WTC11 (cell line): ENCODE results near the gene RGS6. TPM values are rescaled to one million over a fixed set of nuclear protein-coding genes. Genes with fewer than 3 reads are reported as not detected.
A peak's percentile ranks its signal among the peaks of the same experiment; 100 is the strongest.

ENCODE experiments used
- ATAC-seq: fragments of 200-7000 bp; cut with Tn5 transposase; 2 replicates; pipeline ENCODE4 v1.10.0; 2021; ENCODE audit warnings: mild to moderate bottlenecking, moderate library complexity
- CTCF ChIA-PET: fragments of 300-600 bp; sonication (Branson Sonifier 250); formaldehyde crosslinking; loops from one replicate; lab custom pipeline; 2021; ENCODE audit warnings: antibody characterized with exemption; lab: Charles Lee
- POLR2A ChIA-PET: fragments of 350-600 bp; sonication (Branson Sonifier 250); formaldehyde crosslinking; loops from one replicate; lab custom pipeline; 2021; ENCODE audit warnings: antibody characterized with exemption; lab: Charles Lee
- DNase-seq: peaks from one replicate; pipeline ENCODE4 v3.0.0; 2021; ENCODE audit warnings: low spot score
- H3K27ac Mint-ChIP-seq: 2 replicates; pipeline ENCODE4 v1.8.0; 2021; ENCODE audit warnings: mixed read lengths
- H3K27me3 Mint-ChIP-seq: 2 replicates; pipeline ENCODE4 v1.8.0; 2021; ENCODE audit warnings: low read depth, mild to moderate bottlenecking, moderate library complexity, mixed read lengths
- H3K36me3 Mint-ChIP-seq: 2 replicates; pipeline ENCODE4 v1.8.0; 2021; ENCODE audit warnings: mixed read lengths
- H3K4me1 Mint-ChIP-seq: 2 replicates; pipeline ENCODE4 v1.8.0; 2022; ENCODE audit warnings: mixed read lengths
- H3K4me3 Mint-ChIP-seq: 2 replicates; pipeline ENCODE4 v1.8.0; 2021; ENCODE audit warnings: mild to moderate bottlenecking, moderate library complexity, mixed read lengths
- H3K9me3 Mint-ChIP-seq: 2 replicates; pipeline ENCODE4 v1.8.0; 2021; ENCODE audit warnings: mixed read lengths
- ATF1 ChIP-seq: sonication (generic); formaldehyde crosslinking; IDR thresholded peaks from 2 replicates; pipeline ENCODE4 v1.8.1; 2023; ENCODE audit warnings: mild to moderate bottlenecking, moderate library complexity, missing genetic modification reagents
- CREB1 ChIP-seq: sonication (generic); formaldehyde crosslinking; IDR thresholded peaks from 2 replicates; pipeline ENCODE4 v1.8.0; 2023; ENCODE audit warnings: mild to moderate bottlenecking, missing genetic modification reagents
- EMX1 ChIP-seq: fragments of 250-450 bp; sonication (Bioruptor Pico); IDR thresholded peaks from 2 replicates; pipeline ENCODE4 v1.8.0; 2021; ENCODE audit warnings: mild to moderate bottlenecking
- ESRRA ChIP-seq: sonication (generic); formaldehyde crosslinking; IDR thresholded peaks from 2 replicates; pipeline ENCODE4 v1.8.1; 2022; ENCODE audit warnings: mild to moderate bottlenecking, missing genetic modification reagents, borderline replicate concordance
- HMGA2 ChIP-seq: fragments of 250-450 bp; sonication (Bioruptor Pico); IDR thresholded peaks from 2 replicates; pipeline ENCODE4 v1.4.0; 2021; ENCODE audit warnings: mild to moderate bottlenecking, moderate library complexity
- JUN ChIP-seq: sonication (generic); formaldehyde crosslinking; IDR thresholded peaks from 2 replicates; pipeline ENCODE4 v1.8.0; 2023; ENCODE audit warnings: mild to moderate bottlenecking, missing genetic modification reagents
- NFATC4 ChIP-seq: fragments of 250-450 bp; sonication (Bioruptor Pico); IDR thresholded peaks from 2 replicates; pipeline ENCODE4 v1.9.0; 2021; ENCODE audit warnings: mild to moderate bottlenecking
- NR1H2 ChIP-seq: sonication (generic); formaldehyde crosslinking; IDR thresholded peaks from 2 replicates; pipeline ENCODE4 v1.9.0; 2021; ENCODE audit warnings: mild to moderate bottlenecking, moderate library complexity, missing genetic modification reagents
- NR3C1 ChIP-seq: sonication (generic); formaldehyde crosslinking; conservative IDR thresholded peaks from 2 replicates; pipeline ENCODE4 v1.8.1; 2023; ENCODE audit warnings: low read depth, mild to moderate bottlenecking, missing genetic modification reagents
- OVOL2 ChIP-seq: fragments of 250-450 bp; sonication (Bioruptor Pico); IDR thresholded peaks from 2 replicates; pipeline ENCODE4 v1.9.0; 2021; ENCODE audit warnings: mild to moderate bottlenecking, borderline replicate concordance
- RELA ChIP-seq: sonication (generic); formaldehyde crosslinking; IDR thresholded peaks from 2 replicates; pipeline ENCODE4 v1.8.1; 2022; ENCODE audit warnings: missing genetic modification reagents, mild to moderate bottlenecking, borderline replicate concordance
- SMAD4 ChIP-seq: sonication (generic); formaldehyde crosslinking; IDR thresholded peaks from 2 replicates; pipeline ENCODE4 v1.8.0; 2022; ENCODE audit warnings: mild to moderate bottlenecking, missing genetic modification reagents
- TCF7 ChIP-seq: sonication (generic); formaldehyde crosslinking; IDR thresholded peaks from 2 replicates; pipeline ENCODE4 v1.8.0; 2022; ENCODE audit warnings: mild to moderate bottlenecking, low read depth, missing genetic modification reagents, moderate library complexity
- ZNF138 ChIP-seq: sonication (generic); formaldehyde crosslinking; conservative IDR thresholded peaks from 2 replicates; pipeline ENCODE4 v1.8.1; 2022; ENCODE audit warnings: mild to moderate bottlenecking, moderate library complexity, missing genetic modification reagents
- ZNF263 ChIP-seq: sonication (generic); formaldehyde crosslinking; IDR thresholded peaks from 2 replicates; pipeline ENCODE4 v1.8.1; 2022; ENCODE audit warnings: low read depth, mild to moderate bottlenecking, moderate library complexity, missing genetic modification reagents
- ZNF317 ChIP-seq: sonication (generic); formaldehyde crosslinking; IDR thresholded peaks from 2 replicates; pipeline ENCODE4 v1.8.1; 2023; ENCODE audit warnings: low read depth, mild to moderate bottlenecking, moderate library complexity, missing genetic modification reagents, borderline replicate concordance
- ZNF396 ChIP-seq: fragments of 250-450 bp; sonication (Bioruptor Pico); IDR thresholded peaks from 2 replicates; pipeline ENCODE4 v1.8.0; 2021; ENCODE audit warnings: mild to moderate bottlenecking, moderate library complexity, borderline replicate concordance
- total RNA-seq: library from RNA; stranded (reverse); gene quantifications from 3 replicates; pipeline ENCODE4 v1.2.3, GENCODE V29; 2021
- TF ChIP-seq, protein P1 (sequence below): sonication (generic); formaldehyde crosslinking; IDR thresholded peaks from 2 replicates; pipeline ENCODE4 v1.8.1; 2022; ENCODE audit warnings: missing genetic modification reagents, borderline replicate concordance
- TF ChIP-seq, protein P2 (sequence below): fragments of 200-600 bp; IDR thresholded peaks from 2 replicates; pipeline ENCODE4 v1.8.0; 2022; ENCODE audit warnings: antibody characterized with exemption
- TF ChIP-seq, protein P3 (sequence below): sonication (generic); formaldehyde crosslinking; IDR thresholded peaks from 2 replicates; pipeline ENCODE4 v1.8.0; 2022; ENCODE audit warnings: missing genetic modification reagents
- TF ChIP-seq, protein P4 (sequence below): sonication (generic); formaldehyde crosslinking; IDR thresholded peaks from 2 replicates; pipeline ENCODE4 v1.8.0; 2023; ENCODE audit warnings: mild to moderate bottlenecking, missing genetic modification reagents
- TF ChIP-seq, protein P5 (sequence below): sonication (generic); formaldehyde crosslinking; IDR thresholded peaks from 2 replicates; pipeline ENCODE4 v1.8.1; 2023; ENCODE audit warnings: mild to moderate bottlenecking, missing genetic modification reagents, moderate library complexity
- TF ChIP-seq, protein P6 (sequence below): sonication (generic); formaldehyde crosslinking; IDR thresholded peaks from 2 replicates; pipeline ENCODE4 v1.8.1; 2023; ENCODE audit warnings: mild to moderate bottlenecking, missing genetic modification reagents
- TF ChIP-seq, protein P7 (sequence below): sonication (generic); formaldehyde crosslinking; IDR thresholded peaks from 2 replicates; pipeline ENCODE4 v1.8.1; 2023; ENCODE audit warnings: mild to moderate bottlenecking, missing genetic modification reagents, moderate library complexity

The RGS6 gene
- total RNA-seq, 1 experiment from 2014 or later = 1.0 TPM

DNA sequence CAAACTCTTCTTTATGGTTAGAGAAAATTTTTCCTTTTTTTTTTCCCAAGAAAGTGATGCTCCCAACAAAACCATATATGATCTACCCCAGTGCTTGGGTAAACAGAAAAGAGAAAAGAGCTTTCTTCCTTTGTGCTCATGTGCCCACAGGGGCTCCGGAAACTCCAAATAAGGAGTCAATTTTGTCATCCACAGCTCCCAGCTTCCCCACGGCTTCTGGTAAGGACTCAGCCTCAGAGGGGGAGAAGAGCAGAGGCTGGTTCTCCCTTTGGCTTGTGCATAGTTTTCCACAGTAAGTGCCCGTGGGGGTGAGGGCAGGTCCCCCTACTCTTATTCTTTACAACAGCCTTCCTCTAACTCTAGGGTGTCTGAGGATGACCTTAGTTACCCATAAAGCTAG lies 13.3 kb upstream of the RGS6 start:
- H3K27ac Mint-ChIP-seq = no peak overlapping the region; the same call in 1 of the 2 replicates
- no peaks in the 10 kb centered on the region for H3K9me3 Mint-ChIP-seq
- TF ChIP-seq TCF7 (CRISPR knock-in tag) = no peak
- no peak for TF ChIP-seq NR3C1 (CRISPR knock-in tag)
- no peak for TF ChIP-seq HMGA2 (CRISPR knock-in tag)
- no peak for TF ChIP-seq ESRRA (CRISPR knock-in tag)
- TF ChIP-seq OVOL2 (CRISPR knock-in tag) = no peak
- TF ChIP-seq, protein P1, sequence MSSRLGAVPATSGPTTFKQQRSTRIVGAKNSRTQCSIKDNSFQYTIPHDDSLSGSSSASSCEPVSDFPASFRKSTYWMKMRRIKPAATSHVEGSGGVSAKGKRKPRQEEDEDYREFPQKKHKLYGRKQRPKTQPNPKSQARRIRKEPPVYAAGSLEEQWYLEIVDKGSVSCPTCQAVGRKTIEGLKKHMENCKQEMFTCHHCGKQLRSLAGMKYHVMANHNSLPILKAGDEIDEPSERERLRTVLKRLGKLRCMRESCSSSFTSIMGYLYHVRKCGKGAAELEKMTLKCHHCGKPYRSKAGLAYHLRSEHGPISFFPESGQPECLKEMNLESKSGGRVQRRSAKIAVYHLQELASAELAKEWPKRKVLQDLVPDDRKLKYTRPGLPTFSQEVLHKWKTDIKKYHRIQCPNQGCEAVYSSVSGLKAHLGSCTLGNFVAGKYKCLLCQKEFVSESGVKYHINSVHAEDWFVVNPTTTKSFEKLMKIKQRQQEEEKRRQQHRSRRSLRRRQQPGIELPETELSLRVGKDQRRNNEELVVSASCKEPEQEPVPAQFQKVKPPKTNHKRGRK = no peak
- TF ChIP-seq RELA = no peak
- TF ChIP-seq ZNF263 (CRISPR knock-in tag) = no peak
- TF ChIP-seq ATF1 (CRISPR knock-in tag) = no peak
- no peak for TF ChIP-seq NFATC4 (CRISPR knock-in tag)
- TF ChIP-seq EMX1 (CRISPR knock-in tag) = no peak
- TF ChIP-seq, protein P2, sequence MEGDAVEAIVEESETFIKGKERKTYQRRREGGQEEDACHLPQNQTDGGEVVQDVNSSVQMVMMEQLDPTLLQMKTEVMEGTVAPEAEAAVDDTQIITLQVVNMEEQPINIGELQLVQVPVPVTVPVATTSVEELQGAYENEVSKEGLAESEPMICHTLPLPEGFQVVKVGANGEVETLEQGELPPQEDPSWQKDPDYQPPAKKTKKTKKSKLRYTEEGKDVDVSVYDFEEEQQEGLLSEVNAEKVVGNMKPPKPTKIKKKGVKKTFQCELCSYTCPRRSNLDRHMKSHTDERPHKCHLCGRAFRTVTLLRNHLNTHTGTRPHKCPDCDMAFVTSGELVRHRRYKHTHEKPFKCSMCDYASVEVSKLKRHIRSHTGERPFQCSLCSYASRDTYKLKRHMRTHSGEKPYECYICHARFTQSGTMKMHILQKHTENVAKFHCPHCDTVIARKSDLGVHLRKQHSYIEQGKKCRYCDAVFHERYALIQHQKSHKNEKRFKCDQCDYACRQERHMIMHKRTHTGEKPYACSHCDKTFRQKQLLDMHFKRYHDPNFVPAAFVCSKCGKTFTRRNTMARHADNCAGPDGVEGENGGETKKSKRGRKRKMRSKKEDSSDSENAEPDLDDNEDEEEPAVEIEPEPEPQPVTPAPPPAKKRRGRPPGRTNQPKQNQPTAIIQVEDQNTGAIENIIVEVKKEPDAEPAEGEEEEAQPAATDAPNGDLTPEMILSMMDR = no peak
- TF ChIP-seq, protein P3, sequence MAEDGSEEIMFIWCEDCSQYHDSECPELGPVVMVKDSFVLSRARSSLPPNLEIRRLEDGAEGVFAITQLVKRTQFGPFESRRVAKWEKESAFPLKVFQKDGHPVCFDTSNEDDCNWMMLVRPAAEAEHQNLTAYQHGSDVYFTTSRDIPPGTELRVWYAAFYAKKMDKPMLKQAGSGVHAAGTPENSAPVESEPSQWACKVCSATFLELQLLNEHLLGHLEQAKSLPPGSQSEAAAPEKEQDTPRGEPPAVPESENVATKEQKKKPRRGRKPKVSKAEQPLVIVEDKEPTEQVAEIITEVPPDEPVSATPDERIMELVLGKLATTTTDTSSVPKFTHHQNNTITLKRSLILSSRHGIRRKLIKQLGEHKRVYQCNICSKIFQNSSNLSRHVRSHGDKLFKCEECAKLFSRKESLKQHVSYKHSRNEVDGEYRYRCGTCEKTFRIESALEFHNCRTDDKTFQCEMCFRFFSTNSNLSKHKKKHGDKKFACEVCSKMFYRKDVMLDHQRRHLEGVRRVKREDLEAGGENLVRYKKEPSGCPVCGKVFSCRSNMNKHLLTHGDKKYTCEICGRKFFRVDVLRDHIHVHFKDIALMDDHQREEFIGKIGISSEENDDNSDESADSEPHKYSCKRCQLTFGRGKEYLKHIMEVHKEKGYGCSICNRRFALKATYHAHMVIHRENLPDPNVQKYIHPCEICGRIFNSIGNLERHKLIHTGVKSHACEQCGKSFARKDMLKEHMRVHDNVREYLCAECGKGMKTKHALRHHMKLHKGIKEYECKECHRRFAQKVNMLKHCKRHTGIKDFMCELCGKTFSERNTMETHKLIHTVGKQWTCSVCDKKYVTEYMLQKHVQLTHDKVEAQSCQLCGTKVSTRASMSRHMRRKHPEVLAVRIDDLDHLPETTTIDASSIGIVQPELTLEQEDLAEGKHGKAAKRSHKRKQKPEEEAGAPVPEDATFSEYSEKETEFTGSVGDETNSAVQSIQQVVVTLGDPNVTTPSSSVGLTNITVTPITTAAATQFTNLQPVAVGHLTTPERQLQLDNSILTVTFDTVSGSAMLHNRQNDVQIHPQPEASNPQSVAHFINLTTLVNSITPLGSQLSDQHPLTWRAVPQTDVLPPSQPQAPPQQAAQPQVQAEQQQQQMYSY = no peak
- TF ChIP-seq JUN = no peak
- no peak for TF ChIP-seq ZNF317 (CRISPR knock-in tag)
- TF ChIP-seq, protein P4, sequence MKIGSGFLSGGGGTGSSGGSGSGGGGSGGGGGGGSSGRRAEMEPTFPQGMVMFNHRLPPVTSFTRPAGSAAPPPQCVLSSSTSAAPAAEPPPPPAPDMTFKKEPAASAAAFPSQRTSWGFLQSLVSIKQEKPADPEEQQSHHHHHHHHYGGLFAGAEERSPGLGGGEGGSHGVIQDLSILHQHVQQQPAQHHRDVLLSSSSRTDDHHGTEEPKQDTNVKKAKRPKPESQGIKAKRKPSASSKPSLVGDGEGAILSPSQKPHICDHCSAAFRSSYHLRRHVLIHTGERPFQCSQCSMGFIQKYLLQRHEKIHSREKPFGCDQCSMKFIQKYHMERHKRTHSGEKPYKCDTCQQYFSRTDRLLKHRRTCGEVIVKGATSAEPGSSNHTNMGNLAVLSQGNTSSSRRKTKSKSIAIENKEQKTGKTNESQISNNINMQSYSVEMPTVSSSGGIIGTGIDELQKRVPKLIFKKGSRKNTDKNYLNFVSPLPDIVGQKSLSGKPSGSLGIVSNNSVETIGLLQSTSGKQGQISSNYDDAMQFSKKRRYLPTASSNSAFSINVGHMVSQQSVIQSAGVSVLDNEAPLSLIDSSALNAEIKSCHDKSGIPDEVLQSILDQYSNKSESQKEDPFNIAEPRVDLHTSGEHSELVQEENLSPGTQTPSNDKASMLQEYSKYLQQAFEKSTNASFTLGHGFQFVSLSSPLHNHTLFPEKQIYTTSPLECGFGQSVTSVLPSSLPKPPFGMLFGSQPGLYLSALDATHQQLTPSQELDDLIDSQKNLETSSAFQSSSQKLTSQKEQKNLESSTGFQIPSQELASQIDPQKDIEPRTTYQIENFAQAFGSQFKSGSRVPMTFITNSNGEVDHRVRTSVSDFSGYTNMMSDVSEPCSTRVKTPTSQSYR (CRISPR knock-in tag) = no peak
- no peak for TF ChIP-seq ZNF396 (CRISPR knock-in tag)
- H3K27me3 Mint-ChIP-seq = no peaks in the 10 kb centered on the region
- CTCF ChIA-PET = interaction anchor here (0.9 to 2.1 kb wide), 4 partner anchors 13 to 259 kb away, joined by 3 to 8 read pairs (median 4); partner anchors contain the start of gene RGS6
- POLR2A ChIA-PET = interaction anchor here (0.7 kb wide), 2 partner anchors 14 to 24 kb away, joined by 3 read pairs; no protein-coding TSS in a partner anchor
- ATAC-seq (peak; percentile 98), DNase-seq (peak; percentile 36)
- no peaks in the 10 kb centered on the region; the same call in 1 of the 2 replicates for H3K36me3 Mint-ChIP-seq
- H3K4me1 Mint-ChIP-seq = peaks cover 8% of the 10 kb centered on the region
- H3K4me3 Mint-ChIP-seq = no peak overlapping the region

DNA sequence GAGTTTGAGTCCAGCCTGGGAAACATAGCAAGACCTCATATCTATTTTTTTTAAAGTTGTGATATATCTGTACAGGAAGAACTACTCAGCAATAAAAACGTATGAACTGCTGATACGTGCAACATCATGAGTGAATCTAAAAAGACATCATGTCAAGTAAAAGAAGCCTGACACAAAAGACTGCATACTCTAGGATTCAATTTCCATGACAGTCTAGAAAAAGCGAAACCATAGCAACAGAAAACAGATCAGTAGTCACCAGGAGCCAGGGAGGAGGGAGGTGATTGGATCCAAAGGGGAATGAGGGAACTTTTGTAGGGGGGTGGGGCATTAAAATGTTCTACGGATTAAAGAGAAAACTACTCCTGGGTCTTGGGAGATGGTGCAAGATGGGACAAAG lies 8.7 kb upstream of the RGS6 start:
- Mint-ChIP-seq H3K36me3 (no peaks in the 10 kb centered on the region), H3K4me3 (no peak overlapping the region), H3K4me1 (peaks cover 8% of the 10 kb centered on the region), H3K27me3 (no peaks in the 10 kb centered on the region), H3K9me3 (peaks cover 6% of the 10 kb centered on the region), H3K27ac (no peak overlapping the region)
- DNase-seq (no peak), ATAC-seq (no peak)
- CTCF ChIA-PET = no interaction called here
- POLR2A ChIA-PET = no interaction called here
- TF ChIP-seq, protein P5, sequence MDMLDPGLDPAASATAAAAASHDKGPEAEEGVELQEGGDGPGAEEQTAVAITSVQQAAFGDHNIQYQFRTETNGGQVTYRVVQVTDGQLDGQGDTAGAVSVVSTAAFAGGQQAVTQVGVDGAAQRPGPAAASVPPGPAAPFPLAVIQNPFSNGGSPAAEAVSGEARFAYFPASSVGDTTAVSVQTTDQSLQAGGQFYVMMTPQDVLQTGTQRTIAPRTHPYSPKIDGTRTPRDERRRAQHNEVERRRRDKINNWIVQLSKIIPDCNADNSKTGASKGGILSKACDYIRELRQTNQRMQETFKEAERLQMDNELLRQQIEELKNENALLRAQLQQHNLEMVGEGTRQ = no peak
- TF ChIP-seq CREB1 (CRISPR knock-in tag) (no peak), SMAD4 (CRISPR knock-in tag) (no peak), NR1H2 (CRISPR knock-in tag) (no peak), ZNF138 (no peak)
- TF ChIP-seq, protein P6, sequence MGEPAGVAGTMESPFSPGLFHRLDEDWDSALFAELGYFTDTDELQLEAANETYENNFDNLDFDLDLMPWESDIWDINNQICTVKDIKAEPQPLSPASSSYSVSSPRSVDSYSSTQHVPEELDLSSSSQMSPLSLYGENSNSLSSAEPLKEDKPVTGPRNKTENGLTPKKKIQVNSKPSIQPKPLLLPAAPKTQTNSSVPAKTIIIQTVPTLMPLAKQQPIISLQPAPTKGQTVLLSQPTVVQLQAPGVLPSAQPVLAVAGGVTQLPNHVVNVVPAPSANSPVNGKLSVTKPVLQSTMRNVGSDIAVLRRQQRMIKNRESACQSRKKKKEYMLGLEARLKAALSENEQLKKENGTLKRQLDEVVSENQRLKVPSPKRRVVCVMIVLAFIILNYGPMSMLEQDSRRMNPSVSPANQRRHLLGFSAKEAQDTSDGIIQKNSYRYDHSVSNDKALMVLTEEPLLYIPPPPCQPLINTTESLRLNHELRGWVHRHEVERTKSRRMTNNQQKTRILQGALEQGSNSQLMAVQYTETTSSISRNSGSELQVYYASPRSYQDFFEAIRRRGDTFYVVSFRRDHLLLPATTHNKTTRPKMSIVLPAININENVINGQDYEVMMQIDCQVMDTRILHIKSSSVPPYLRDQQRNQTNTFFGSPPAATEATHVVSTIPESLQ (CRISPR knock-in tag) = no peak
- TF ChIP-seq, protein P7, sequence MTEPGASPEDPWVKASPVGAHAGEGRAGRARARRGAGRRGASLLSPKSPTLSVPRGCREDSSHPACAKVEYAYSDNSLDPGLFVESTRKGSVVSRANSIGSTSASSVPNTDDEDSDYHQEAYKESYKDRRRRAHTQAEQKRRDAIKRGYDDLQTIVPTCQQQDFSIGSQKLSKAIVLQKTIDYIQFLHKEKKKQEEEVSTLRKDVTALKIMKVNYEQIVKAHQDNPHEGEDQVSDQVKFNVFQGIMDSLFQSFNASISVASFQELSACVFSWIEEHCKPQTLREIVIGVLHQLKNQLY (CRISPR knock-in tag) = no peak
